ENCODE measurements around the gene TSPAN14. TPM values are rescaled to one million over a fixed set of nuclear protein-coding genes. Genes with fewer than 3 reads are reported as not detected.

TSPAN14 gene
- total and polyA plus RNA-seq, 10 of the 15 experiments (the other 5 are each of a cell fraction or from before 2014, with no cell fraction given): 2.5 to 31.7 (median 17.9) TPM

DNA sequence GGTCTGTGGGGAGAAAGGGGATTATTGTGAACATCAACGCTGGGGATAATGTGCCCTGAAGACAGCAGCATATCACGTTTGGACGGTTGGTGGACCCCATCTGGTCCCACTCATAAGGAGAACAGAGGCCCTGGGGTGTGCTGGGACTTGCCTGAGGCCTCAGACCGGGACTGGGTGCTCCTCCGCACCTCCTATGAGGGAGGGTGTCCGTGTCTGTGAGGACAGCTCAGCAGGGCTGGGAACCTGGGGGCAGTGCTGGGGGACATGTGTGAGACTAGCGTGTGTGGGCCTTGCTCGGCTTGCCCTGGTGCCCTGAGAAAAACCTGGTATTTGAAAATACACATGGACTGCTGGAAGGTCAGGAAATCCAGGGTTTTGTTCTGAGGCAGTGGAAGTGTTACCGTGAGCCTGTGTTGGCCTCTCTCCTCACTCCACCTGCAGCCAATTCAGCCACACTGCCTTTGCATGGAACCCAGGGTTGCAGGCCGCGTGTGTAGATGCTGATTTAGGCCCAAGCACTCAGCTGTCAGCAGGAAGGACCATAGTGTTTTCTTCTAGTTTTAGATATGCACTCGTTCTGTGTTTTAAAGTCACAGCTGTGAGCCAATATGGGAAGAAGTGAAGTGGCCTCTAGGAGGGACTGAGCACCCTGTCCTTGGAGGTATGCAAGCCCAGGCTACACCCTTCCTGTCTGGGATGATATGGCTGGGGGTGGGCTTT is 70.2 kb downstream of the TSPAN14 start:
- H3K27me3 ChIP-seq (replicated peaks in 1 of 2; ENCODE audit: control insufficient read depth in 2 of 2, insufficient read depth in 2 of 2, low read length in 1 of 2): no peaks in the 10 kb centered on the region; a peak in 1 of 4 replicates
- ChIA-PET SMC1A (ENCODE audit: uncharacterized antibody, unreplicated experiment) (interaction anchor here (0.7 to 1.3 kb wide), 4 partner anchors 73 to 306 kb away, joined by 3 to 4 read pairs (median 3); no protein-coding TSS in a partner anchor), CTCF (interaction anchor here (0.6 to 1.3 kb wide), 2 partner anchors 18 to 40 kb away, joined by 3 to 4 read pairs; no protein-coding TSS in a partner anchor), POLR2A (interaction anchor here (1.4 kb wide), 1 partner anchor 31 kb away, joined by 3 read pairs; no protein-coding TSS in a partner anchor), RAD21 (ENCODE audit: unreplicated experiment) (interaction anchor here (0.9 to 2.0 kb wide), 4 partner anchors 16 to 79 kb away, joined by 3 to 8 read pairs (median 4); no protein-coding TSS in a partner anchor)
- in situ Hi-C loops (cut with MboI) (no loop called here), intact Hi-C loops (cut with micrococcal nuclease; ENCODE audit: unreplicated experiment) (no loop called here)
- no peak for FAIRE-seq
- H3K4me1 ChIP-seq (ENCODE audit: control insufficient read depth, insufficient read depth, low read length): peaks cover 4% of the 10 kb centered on the region
- H2AFZ ChIP-seq (ENCODE audit: control insufficient read depth, low read depth, low read length): no peak overlapping the region
- no peaks in the 10 kb centered on the region for H3K9me3 ChIP-seq (replicated peaks; ENCODE audit: control insufficient read depth, insufficient read depth, low read length)
- ATAC-seq: peak; percentile 5
- BruUV-seq (replicated peaks): no TSS peak
- no peak overlapping the region for H3K4me2 ChIP-seq (ENCODE audit: control insufficient read depth, insufficient read depth)
- no peak for TF ChIP-seq NBN (IDR thresholded peaks at IDR 0.05)
- 0 out of 2 replicates have a peak, but pooled peaks have one; percentile 3 for TF ChIP-seq IKZF1 (conservative IDR thresholded peaks at IDR 0.05)
- TF ChIP-seq POLR2A (IDR thresholded peaks at IDR 0.05; ENCODE audit: low read depth, low read length): peak; percentile 45; the same call in 1 of the 2 replicates
- 0 out of 2 replicates have a peak, but pooled peaks have one; percentile 46 for TF ChIP-seq POLR2AphosphoS5 (IDR thresholded peaks at IDR 0.05; ENCODE audit: low read length)
- H3K27ac ChIP-seq (ENCODE audit: control insufficient read depth, insufficient read depth): no peak overlapping the region
- no peak overlapping the region for H3K9ac ChIP-seq (ENCODE audit: control insufficient read depth, insufficient read depth, low read length)
- no peak for DNase-seq (ENCODE audit: low read depth, low spot score)
- H3K4me3 ChIP-seq: no peak overlapping the region
- H3K36me3 ChIP-seq (ENCODE audit: control insufficient read depth in 2 of 2, insufficient read depth in 2 of 2, low read length in 1 of 2): no peaks in the 10 kb centered on the region; a peak in 2 of 4 replicates
- no peaks in the 10 kb centered on the region for H4K20me1 ChIP-seq (ENCODE audit: control insufficient read depth, insufficient read depth)
- WGBS (ENCODE audit: insufficient coverage, insufficient replicate concordance, low lambda C conversion rate, missing lambda C conversion rate): 66% methylated on average over 12 of the region's 12 CpGs
- no peaks in the 10 kb centered on the region for H3K79me2 ChIP-seq (ENCODE audit: control insufficient read depth, insufficient read depth, low read length)

- Histone ChIP-seq H3K4me3 (no peak overlapping the region), H3K9ac (ENCODE audit: control insufficient read depth, insufficient read depth, low read length) (no peak overlapping the region), H3K27ac (ENCODE audit: control insufficient read depth, insufficient read depth) (no peak overlapping the region), H2AFZ (ENCODE audit: control insufficient read depth, low read depth, low read length) (no peak overlapping the region), H3K36me3 (ENCODE audit: control insufficient read depth in 2 of 2, insufficient read depth in 2 of 2, low read length in 1 of 2) (no peaks in the 10 kb centered on the region; a peak in 1 of 4 replicates), H3K4me1 (ENCODE audit: control insufficient read depth, insufficient read depth, low read length) (peaks cover 4% of the 10 kb centered on the region), H4K20me1 (ENCODE audit: control insufficient read depth, insufficient read depth) (no peaks in the 10 kb centered on the region), H3K27me3 (replicated peaks in 1 of 2; ENCODE audit: control insufficient read depth in 2 of 2, insufficient read depth in 2 of 2, low read length in 1 of 2) (no peaks in the 10 kb centered on the region; a peak in 1 of 4 replicates), H3K4me2 (ENCODE audit: control insufficient read depth, insufficient read depth) (no peak overlapping the region), H3K79me2 (ENCODE audit: control insufficient read depth, insufficient read depth, low read length) (no peaks in the 10 kb centered on the region), H3K9me3 (replicated peaks; ENCODE audit: control insufficient read depth, insufficient read depth, low read length) (no peaks in the 10 kb centered on the region)
- ChIA-PET CTCF (no interaction called here), POLR2A (no interaction called here), SMC1A (ENCODE audit: uncharacterized antibody, unreplicated experiment) (interaction anchor here (1.3 kb wide), 1 partner anchor 10 kb away, joined by 3 read pairs; no protein-coding TSS in a partner anchor), RAD21 (ENCODE audit: unreplicated experiment) (no interaction called here)
- in situ Hi-C loops (cut with MboI): no loop called here
- WGBS (ENCODE audit: insufficient coverage, insufficient replicate concordance, low lambda C conversion rate, missing lambda C conversion rate): 95% methylated on average over 2 of the region's 2 CpGs
- ATAC-seq (no peak), FAIRE-seq (no peak), DNase-seq (ENCODE audit: low read depth, low spot score) (no peak)
- intact Hi-C loops (cut with micrococcal nuclease; ENCODE audit: unreplicated experiment): no loop called here
- BruUV-seq (replicated peaks): no TSS peak
- TF ChIP-seq RB1 (IDR thresholded peaks at IDR 0.05; ENCODE audit: borderline replicate concordance) (no peak), RAD51 (IDR thresholded peaks at IDR 0.05) (no peak), SP1 (IDR thresholded peaks at IDR 0.05; ENCODE audit: low read depth, low read length) (no peak), NFXL1 (IDR thresholded peaks at IDR 0.05; ENCODE audit: borderline replicate concordance) (no peak), HSF1 (IDR thresholded peaks at IDR 0.05; ENCODE audit: low read depth, low read length) (no peak), EED (IDR thresholded peaks at IDR 0.05; ENCODE audit: low read depth) (no peak), CTCF (IDR thresholded peaks at IDR 0.05 in 2 of 3, conservative IDR thresholded peaks at IDR 0.05 in 1 of 3; ENCODE audit: control insufficient read depth in 2 of 3, extremely low read depth in 1 of 3, insufficient read depth in 1 of 3, low read depth in 3 of 3, low read length in 3 of 3) (no peak), FOXK2 (IDR thresholded peaks at IDR 0.05) (no peak), ZNF622 (IDR thresholded peaks at IDR 0.05) (no peak), MYC (IDR thresholded peaks at IDR 0.05; ENCODE audit: insufficient read depth, insufficient read length, insufficient replicate concordance, low read length, severe bottlenecking) (no peak), ZNF274 (IDR thresholded peaks at IDR 0.05; ENCODE audit: insufficient read depth, insufficient read length) (no peak)
Observed at GRCh38 chr10:80526218-80526617, 72.1 kb downstream of the TSPAN14 start.
